OCI-LY1 (cell line): ENCODE measurements around the gene LONP1.

ENCODE experiments used
- CTCF ChIP-seq: fragments of 200-600 bp; sonication (generic), shearing (Covaris generic); IDR thresholded peaks from 2 replicates; pipeline ENCODE4 v1.5.1; 2017; ENCODE audit warnings: mild to moderate bottlenecking, antibody characterized with exemption, low read length, moderate library complexity, mixed read lengths
- EZH2 ChIP-seq: fragments of 200-600 bp; sonication (generic), shearing (Covaris generic); IDR thresholded peaks from 2 replicates; pipeline ENCODE4 v1.8.0; 2017; ENCODE audit warnings: borderline replicate concordance, mixed run types, mild to moderate bottlenecking, antibody characterized with exemption, low read length, moderate library complexity, mixed read lengths

GRCh38 chr19:5683177-5683886 is 36.6 kb downstream of the LONP1 start:
- no peak for TF ChIP-seq CTCF
- no peak for TF ChIP-seq EZH2
